DOHH2 (cell line): ENCODE data around the gene GRWD1.

Source experiments
- CTCF ChIP-seq: fragments of 200-600 bp; sonication (generic); IDR thresholded peaks from one replicate; pipeline ENCODE4 v1.5.1; 2014; ENCODE audit warnings: antibody characterized with exemption, mild to moderate bottlenecking, low read depth, low read length; ENCODE audit not compliant: poor library complexity, severe bottlenecking
- EZH2phosphoT487 ChIP-seq: fragments of 200-600 bp; sonication (generic); IDR thresholded peaks from 2 replicates; pipeline ENCODE4 v1.6.1; 2017; ENCODE audit warnings: borderline replicate concordance, mild to moderate bottlenecking, antibody characterized with exemption, low read length, moderate library complexity, mixed read lengths

GRCh38 chr19:48450441-48450840 is 4.7 kb downstream of the GRWD1 start:
- TF ChIP-seq CTCF (no peak), EZH2phosphoT487 (no peak)
